GM19324 (cell line): Measurements from ENCODE around the gene HDAC4.

Source experiments
- ATAC-seq: cut with Tn5 transposase; IDR thresholded peaks from one replicate; pipeline ENCODE4 v1.9.1; 2021; ENCODE audit warnings: mild to moderate bottlenecking, moderate library complexity; ENCODE audit not compliant: unreplicated experiment, low FRiP score

HDAC4 gene

DNA sequence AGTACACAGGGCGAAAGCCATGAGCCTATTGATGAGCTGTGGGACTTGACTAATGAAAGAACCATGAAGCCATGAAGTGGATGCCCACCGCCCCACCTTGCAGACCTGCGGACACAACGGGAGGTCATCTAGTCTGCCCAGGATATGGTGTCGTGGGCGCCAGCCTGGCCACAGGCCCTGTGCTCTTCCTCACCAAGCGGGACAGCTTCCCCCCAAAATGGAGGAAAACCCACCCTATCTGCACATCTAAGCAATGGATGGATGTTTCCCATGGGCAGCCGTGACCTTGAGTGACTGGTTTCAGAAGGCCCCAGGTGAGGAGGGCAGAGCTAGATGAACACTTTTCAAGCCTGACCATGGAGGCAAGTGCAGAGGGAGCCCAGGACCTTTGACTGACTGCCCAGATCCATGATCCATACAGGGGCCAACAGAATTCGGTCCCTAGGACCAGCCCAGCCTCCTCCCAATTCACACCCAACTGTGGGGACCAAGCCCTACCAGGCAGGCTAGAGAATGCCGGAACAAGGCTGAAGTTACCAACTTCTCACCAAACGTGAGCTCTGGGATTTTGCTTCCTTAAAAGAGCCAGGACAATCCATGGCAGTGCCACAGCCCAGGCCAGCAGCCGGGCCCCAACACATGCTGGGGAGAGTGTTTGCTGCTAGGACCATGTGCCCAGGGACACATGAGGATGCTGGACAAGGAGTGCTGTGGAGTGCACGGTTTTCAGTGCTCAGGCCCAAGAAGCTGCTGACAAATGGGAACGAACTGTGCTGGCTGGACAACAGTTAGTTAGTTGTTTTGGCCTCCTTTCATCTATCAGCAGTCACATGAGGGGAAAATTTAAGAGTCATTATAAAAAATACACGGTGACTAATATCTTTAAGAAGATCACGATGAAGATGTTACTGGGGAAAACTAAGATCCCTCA, 249.4 kb downstream of the HDAC4 start:
- no peak for ATAC-seq

DNA sequence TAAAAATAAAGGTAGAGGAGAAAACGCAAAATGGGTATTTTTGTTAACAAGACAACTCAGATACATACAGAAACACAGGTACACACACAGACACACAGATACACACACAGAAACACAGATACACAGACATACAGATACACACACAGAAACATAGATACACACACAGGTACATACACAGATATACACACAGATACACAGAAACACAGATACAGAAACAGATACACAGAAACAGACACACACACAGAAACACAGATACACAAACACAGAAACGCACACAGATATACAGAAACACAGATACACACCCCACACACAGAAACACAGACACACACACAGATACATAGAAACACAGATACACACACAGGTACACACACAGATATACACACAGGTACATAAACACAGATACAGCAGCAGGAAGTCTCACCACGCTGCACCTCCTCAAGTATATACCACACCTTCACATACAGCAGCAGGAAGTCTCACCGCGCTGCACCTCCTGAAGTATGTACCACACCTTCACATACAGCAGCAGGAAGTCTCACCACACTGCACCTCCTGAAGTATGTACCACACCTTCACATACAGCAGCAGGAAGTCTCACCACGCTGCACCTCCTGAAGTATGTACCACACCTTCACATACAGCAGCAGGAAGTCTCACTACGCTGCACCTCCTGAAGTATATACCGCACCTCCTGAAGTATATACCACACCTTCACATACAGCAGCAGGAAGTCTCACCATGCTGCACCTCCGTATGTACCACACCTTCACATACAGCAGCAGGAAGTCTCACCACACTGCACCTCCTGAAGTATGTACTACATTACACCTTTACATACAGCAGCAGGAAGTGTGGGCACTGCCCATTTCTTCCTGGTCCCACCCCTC, 250.5 kb downstream of the HDAC4 start:
- no peak for ATAC-seq

DNA sequence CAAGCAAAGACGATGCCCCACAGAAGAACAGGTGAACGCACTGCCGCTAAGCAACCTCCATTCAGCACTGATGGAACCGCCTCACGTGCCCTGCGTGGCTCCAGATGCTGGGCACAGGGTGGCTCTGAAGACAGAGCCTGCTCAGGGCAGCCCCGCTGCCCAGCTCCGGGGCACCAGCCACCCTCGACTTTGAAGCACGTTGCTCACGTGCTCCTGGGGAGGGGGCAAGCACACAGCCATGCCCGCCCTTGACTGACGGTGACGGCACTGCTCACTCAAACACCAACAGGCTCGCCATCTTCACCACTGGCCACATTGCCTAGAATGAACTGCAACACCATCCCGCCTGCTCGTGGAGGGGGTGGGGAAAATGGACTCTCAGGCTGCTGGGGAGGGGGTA, 251.3 kb downstream of the HDAC4 start:
- ATAC-seq = no peak

DNA sequence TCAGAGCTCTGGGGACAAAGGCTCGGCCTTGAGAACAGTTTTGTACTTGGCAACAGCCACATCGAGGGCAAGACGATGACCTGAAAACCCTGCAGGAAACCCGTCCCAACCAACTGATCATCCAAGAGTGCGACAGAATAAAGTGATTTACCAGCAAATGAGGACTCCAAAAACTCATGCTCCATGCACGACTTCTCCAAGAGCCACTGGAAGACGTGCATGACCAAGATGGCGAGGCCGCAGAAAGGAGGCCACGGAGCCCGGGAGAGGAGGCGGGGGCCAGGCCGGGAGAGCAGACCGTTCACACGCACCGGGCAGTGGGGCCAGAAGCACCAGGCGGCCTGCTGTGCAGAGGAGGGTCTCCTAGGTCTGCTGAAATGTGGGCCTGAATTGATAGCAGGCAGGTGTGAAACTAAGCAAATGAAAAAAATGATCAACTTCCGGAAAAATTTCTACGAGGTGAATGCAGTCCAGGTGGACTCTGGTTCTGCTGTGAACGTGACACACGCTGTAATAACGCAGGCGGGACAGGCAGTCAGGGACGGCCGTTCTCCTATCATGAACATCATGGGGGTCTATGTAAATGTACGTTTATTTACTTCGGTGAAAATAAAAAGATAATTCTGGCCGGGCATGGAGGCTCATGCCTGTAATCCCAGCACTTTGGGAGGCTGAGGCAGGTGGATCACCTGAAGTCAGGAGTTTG, 252.2 kb downstream of the HDAC4 start:
- ATAC-seq = no peak

DNA sequence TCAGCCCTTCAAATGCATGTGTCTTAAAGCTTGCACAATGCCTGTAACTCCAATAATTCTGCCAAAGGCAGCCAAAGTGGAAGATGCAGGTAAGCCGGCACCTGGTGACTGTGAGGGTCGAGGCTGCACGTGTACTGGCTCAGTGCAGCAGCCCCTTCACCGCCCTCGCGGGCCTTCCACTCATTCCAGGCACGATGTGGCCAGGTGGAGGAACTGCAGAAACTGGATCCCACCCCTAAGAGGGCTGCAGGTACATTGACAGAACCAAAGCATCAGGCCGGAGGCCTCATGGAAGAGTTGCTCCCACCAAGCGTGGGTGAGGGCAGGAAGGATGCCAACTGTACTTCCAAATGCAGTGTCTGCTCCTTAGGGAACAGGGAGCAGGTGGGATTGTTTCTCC, 253.4 kb downstream of the HDAC4 start:
- ATAC-seq = no peak

DNA sequence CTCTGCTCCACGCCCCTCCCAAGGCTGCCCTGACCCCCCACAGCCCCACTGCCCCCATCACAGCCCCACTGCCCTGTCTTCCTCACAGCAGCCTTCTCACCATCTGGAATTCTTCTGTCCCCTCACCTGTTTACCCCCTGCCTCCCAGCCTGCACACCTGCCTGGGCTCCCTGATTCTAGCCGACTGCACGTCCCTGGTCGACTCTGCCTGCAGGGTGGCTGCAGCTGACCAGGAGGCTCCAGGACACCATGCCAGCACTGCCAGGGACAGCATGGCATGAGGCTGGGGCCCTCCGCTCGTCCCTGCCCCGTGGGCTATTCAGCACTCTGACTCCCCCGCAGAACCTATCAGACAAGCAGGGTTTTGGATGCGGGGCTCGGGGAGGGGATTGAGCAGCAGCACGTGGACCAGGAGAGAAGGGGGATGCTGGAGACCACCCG, 254.1 kb downstream of the HDAC4 start:
- no peak for ATAC-seq

DNA sequence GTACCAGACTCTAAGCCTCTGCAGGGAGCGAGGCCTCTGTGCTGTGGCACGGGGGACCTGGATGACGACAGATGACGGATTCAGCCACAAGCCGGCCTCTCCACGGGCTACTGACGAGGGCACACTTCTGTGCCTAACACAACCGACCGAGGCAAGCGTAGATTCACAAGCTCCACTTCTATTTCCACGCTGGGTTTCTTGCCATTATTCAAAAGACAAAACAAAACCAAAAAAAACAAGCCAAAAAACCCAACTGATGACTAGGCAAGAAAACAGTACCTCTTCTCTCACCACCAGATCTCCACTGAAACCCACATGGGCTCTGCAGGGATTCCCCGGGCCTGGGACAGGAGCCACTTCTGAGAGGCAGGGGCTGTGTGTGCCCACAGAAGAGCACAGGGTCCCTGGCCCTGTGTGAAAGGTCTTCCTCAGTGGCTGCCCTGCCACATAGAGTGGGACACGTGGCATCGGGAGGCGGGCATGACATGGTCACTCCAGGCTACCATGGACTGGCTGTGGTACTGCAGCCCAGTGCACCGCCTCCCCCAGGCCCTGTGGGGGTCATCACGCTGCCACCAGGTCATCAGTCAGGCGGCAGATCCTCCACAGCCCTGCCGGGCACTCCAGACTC, 254.7 kb downstream of the HDAC4 start:
- ATAC-seq = no peak

DNA sequence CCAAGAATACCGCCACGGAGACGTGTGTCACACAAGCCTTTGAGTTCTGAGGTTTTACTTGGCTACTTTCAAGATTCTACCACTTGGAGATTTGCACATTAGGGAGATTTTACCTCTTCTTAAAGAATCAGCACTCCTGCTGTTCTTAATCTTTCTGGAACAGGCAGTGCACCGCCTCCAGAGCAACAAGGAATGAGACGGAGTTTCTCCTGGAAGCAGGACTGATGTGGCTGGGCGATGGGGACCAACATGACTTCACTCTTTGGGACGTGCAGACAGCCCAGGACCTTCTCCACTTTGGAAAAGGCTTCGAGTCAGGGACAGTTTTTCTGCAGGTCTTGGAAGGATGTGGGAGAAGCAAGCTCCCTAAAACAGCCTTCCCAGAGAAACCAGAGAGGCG, 255.2 kb downstream of the HDAC4 start:
- no peak for ATAC-seq

DNA sequence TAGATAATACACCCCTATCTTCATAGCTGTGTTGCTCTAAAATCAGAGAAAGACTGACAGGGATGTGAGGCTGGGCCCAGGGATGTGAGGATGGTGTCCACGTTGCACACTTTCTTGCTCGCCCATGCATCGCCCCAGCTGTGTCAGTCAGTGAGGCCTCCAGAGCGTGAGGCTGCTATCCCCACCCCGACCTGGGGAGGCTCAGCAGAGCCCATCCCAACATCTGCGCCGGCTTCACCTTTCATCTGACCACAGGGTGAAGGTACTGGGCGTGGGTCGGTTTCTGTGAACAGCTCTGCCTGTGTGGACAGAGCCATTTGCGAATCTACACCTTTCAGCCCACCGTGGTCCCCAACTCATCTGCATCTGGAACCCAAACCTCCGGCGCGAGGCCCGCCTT, 255.7 kb downstream of the HDAC4 start:
- ATAC-seq = no peak

DNA sequence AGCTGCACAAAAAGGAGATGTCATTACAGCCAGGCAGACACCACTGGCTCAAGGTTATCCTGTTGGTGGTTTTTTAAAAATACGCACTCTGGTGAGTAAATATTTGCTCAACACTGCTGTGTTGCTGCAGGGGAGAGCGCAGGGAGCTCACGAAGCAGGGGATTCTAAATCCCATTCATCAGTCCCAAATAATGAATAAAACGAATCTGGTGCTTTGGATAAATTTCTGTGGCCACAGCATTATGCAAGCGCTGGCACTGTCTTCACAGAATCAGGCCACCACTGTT, 256.2 kb downstream of the HDAC4 start:
- no peak for ATAC-seq

DNA sequence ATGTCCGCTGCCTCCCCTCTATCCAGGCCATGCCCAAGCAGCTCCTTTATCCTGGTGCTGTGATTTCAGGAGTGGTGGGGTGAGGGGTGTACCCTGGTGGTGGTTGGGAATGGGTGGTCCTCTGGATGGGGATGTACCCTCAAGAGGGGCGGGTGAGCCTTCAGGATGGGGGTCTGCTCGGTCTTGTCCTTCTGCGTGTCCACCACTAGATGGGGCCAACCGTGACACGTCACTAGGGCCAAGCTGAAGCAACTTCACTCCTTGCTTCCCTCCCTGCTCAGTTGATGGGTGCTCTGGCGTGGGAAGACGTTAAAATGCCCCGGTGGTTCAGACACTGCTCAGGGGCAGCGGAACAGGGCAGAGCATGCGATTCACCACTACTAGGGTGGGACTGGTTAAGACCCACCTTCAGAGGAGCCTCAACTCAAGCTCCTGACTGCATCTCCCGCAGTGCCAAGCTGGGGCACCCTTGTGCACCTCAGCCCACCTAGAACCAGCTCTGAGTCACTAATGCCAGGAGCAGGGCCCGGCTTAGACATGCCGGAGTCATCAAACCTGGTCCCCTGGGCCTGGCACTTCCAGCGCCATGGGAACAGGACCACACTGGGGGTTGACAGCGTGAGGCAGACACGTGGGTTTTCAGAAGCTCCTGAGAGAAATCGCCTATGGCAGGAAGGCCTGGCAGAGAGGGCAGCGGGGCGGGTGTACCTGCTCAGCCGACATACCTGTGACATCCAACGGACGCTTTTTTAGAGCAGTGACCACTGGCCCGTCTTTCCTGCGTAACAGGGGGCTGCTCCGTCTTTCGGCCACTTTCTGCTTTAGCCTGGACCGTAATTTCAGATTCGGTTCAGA, 256.7 kb downstream of the HDAC4 start:
- no peak for ATAC-seq

DNA sequence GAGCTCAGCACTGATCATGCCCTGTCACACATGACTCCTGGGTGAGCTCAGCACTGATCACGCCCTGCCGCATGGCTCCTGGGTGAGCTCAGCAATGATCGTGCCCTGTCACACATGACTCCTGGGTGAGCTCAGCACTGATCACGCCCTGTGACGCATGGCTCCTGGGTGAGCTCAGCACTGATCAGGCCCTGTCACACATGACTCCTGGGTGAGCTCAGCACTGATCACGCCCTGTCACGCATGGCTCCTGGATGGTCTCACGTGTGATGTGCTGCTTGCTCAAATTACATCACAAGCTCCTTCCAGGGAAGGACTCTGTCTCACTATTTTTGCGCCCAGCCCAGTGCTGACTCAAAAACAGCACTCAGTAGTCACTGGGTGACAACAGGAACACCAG, 258.0 kb downstream of the HDAC4 start:
- no peak for ATAC-seq

DNA sequence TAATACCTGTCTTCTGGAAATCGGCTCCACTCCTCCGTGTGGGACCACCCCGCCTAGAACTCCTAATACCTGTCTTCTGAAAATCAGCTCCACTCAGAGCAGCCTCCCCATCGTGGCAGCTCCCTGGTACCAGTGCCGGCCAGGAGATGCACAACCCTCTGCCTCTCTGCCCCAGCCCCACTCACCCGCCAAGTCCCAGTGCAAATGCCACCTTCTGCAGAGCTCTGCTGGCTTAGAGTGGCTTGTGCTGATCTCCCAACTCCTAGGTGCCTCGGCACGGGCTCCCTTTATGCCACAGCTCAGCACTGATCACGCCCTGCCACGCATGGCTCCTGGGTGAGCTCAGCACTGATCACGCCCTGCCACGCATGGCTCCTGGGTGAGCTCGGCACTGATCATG, 258.5 kb downstream of the HDAC4 start:
- no peak for ATAC-seq

DNA sequence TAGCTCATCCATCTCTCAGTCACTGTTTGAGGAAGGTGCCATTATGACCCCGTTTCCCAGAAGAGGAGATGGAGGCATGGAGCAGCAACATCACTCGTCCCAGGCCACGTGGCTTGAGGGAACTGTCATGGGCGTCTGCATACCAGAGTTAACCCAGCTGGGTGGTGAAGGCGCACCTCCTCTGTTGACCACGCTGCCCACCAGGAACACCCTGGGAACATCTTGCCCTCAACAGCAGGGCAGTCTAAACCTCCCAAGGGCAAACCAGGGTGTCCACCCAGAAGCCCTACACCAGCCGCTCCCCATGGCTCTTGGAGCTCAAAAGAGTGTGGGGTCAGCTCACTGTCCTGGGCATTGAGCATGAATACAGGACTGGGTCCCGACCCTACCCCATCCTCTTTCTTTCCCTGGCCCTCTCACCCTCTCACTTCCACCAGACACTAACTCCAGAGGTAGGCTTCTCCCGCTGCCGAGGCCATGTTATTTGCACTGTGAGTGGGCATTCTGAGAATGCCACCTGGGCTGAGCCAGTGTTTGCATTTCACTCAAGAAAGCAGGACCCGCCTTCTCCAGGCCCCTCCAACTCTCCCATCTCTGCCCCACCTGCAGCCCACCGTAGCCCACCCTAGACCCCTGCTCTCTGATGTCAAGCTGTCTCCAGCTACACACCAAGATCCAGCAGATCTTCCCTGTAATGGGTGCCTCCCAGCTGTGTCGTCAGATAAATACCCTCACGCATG, 259.6 kb downstream of the HDAC4 start:
- ATAC-seq = no peak

DNA sequence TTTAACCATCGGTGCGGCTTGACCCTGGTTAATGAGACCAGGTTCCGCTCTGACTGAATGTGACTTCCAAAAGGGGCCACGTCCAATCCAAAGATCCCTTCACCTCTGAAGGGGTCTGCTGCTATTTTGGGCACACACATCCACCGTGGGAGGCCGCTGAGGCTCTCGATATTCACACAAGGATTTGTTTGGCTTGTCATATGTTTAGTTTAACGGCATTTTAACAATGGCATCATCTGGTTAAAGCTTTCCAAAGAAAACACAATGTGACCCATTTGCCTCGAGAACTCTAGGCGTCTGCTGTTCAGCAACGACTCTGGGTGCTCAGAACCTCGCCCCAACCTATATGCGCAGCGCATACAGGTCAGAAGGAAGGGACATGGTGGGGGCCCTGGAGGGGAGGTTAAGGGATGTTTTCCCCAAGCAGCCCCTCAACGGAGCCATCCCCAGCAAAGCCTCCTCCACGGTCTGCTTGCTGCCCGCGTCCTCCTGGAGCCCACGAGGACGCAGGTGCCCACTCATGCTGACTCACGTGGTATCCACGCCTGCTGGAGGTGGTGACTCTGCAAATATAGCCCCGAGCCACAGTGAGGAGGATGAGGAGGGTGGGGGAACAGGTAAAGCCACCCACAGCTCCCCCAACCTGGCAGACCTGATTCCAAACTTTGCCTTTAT, 260.3 kb downstream of the HDAC4 start:
- no peak for ATAC-seq

DNA sequence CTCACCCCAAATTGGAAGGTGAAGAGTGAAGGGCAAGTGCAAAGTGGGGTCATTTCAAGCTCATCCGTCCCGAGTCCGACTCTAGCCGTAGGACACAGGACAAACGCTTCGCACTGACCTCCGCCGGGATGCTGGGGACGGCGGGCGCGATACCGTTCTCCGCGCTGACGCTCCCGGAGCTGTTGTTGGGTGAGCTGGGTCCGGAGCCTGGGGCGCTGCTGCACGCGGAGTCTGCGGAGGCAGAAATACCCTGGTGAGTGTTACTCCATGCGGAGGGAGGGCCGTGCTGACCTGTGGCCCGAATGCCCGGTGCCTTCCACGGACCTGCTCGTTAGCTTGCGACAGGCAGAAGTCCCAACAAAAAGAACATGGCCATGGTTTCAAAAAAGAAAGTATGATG, 261.3 kb downstream of the HDAC4 start:
- no peak for ATAC-seq

DNA sequence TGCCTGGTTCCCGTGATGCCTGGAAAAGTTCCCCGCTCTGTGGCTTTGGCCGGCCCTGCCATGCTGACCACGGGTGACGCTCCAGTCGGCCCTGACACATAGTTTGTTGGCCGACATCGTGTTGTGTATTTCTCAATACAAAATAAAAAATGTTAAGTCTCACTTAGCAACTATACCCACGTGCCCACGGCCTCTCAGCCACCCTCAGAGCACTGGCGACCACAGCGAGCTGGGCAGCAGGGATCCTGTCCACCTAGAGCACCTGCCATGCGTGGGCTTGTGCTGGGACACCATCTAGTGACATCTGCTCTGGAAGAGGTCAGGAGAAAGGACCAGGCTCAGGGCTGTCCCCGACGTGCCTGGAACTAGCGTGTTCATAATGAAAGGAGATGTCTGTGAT, 261.7 kb downstream of the HDAC4 start:
- ATAC-seq = no peak

DNA sequence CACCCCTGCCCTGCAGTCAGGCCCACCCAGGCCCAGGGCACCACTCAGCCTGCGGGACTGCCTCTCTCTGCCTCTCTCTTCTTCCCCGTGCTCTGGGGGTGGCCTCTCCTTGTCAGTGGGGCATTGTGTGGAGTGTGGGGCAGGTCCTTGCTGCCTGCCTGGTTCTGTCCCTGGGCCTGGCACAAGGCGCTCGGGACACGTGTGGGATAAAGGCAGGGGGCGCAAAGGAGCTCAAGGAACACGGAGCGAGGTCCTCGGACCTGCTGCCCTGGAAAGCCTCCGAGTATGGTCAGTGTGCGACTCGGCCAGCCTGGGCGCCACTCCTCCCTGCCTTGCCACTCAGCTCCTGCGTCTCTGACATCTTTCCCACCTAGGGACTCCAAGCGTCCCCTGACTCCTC, 262.2 kb downstream of the HDAC4 start:
- ATAC-seq = no peak

DNA sequence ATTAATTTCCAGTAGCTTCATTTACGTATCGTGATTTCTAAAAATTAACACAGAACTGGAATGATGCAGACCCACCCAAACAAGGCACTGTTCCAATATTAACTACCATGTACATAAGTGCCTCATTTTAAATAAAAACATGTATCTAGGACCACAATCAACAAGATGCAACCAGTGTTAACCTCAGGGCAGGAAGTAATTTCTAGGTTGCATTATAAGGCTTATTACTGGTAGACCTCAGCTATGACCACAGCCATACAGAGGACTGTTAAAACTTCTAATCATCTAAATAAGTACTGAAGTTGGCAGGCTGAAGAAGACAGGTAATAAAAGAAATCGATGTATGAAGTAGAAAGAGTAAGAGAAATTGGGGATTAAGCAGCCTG, 262.9 kb downstream of the HDAC4 start:
- ATAC-seq = no peak
